Central memory CD8-positive, alpha-beta T cell (primary cell): ENCODE measurements around the gene PINK1.

Source experiments
- ATAC-seq: fragments of 150-1000 bp; cut with Tn5 transposase; replicated peaks from 2 replicates; pipeline ENCODE4 v1.10.0; 2022; ENCODE audit warnings: mild to moderate bottlenecking, moderate FRiP score, moderate number of reproducible peaks; ENCODE audit not compliant: poor library complexity, severe bottlenecking; ENCODE audit errors: extremely low read depth
- DNase-seq, 2 donors: peaks; one replicate each; pipeline ENCODE4 v3.0.0; 2021; ENCODE audit warnings: low spot score in 2 of 2
- H3K27ac Mint-ChIP-seq: one replicate; pipeline ENCODE4 v1.8.0; 2022; ENCODE audit warnings: low read depth, mild to moderate bottlenecking, moderate library complexity, mixed read lengths
- H3K27me3 Mint-ChIP-seq: one replicate; pipeline ENCODE4 v1.8.0; 2022; ENCODE audit warnings: mixed read lengths
- H3K36me3 Mint-ChIP-seq: one replicate; pipeline ENCODE4 v1.8.0; 2022; ENCODE audit warnings: mild to moderate bottlenecking, moderate library complexity, mixed read lengths; ENCODE audit not compliant: insufficient read depth
- H3K4me1 Mint-ChIP-seq: one replicate; pipeline ENCODE4 v1.8.0; 2022; ENCODE audit warnings: mixed read lengths
- H3K4me3 Mint-ChIP-seq: one replicate; pipeline ENCODE4 v1.8.0; 2022; ENCODE audit warnings: mild to moderate bottlenecking, moderate library complexity, mixed read lengths
- H3K9me3 Mint-ChIP-seq: one replicate; pipeline ENCODE4 v1.8.0; 2022; ENCODE audit warnings: mixed read lengths

PINK1 gene

DNA sequence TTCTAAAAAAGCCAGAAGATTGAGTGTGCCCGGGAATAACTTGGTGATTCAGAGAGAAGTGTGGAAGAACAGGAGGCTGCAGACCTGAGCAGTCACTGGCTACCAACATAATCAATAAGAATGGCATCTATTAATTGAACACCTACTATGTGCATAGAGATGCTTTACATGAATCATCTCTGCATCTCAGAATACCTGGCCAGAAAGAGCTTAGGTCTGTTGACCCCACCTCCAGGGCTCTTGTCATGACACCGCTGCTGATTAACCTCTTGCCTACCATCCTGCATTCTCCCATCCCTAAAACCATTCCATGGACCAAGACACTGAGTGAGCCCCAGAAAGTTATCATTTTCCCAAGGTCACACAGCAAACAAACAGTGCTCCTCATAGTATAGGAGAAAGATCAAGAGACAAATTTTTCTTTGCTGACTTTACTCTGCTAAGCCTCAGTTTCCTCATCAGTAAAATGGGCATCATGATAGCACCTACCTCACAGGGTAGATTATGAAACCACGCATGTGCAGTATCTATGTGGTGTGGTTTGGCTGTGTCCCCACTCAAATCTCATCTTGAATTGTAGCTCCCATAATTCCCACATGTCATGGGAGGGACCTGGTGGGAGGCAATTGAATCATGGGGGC is 16.3 kb upstream of the PINK1 start:
- Mint-ChIP-seq H3K4me3 (no peak overlapping the region), H3K27me3 (peaks cover 44% of the 10 kb centered on the region), H3K4me1 (no peaks in the 10 kb centered on the region), H3K9me3 (no peaks in the 10 kb centered on the region), H3K36me3 (no peaks in the 10 kb centered on the region), H3K27ac (no peak overlapping the region)
- DNase-seq (no peak), ATAC-seq (no peak)

DNA sequence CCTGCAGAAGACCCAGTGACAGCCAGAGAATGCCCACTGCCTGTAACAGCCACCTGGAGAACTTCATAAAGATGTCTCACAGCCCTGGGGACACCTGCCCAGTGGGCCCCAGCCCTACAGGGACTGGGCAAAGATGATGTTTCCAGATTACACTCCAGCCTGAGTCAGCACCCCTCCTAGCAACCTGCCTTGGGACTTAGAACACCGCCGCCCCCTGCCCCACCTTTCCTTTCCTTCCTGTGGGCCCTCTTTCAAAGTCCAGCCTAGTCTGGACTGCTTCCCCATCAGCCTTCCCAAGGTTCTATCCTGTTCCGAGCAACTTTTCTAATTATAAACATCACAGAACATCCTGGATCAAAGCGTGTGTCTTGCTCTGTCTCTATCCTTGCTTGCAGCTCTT is 14.7 kb upstream of the PINK1 start:
- DNase-seq (no peak), ATAC-seq (no peak)
- no peaks in the 10 kb centered on the region for H3K4me1 Mint-ChIP-seq
- H3K9me3 Mint-ChIP-seq = no peaks in the 10 kb centered on the region
- H3K27me3 Mint-ChIP-seq = peaks cover 34% of the 10 kb centered on the region
- no peak overlapping the region for H3K4me3 Mint-ChIP-seq
- no peak overlapping the region for H3K27ac Mint-ChIP-seq
- H3K36me3 Mint-ChIP-seq = no peaks in the 10 kb centered on the region

DNA sequence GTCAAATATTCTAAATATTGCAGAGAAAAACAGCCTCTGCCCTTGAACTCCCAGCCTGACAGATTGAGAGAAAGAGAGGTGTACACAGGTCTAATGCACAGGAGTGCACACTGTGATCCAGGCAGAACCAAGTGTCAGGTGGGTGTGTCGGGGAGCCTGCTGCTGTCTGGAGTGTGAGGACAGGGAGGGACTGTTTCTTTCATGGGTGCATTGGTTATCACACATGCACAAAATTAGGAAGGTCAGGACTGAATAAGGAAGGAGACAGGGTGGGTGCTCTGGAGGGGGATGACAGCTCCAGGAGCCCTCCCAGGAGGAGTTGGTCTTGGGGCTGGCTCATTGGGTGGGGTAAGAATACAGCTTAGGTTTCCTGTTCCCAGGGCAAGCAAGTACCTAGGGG is 13.3 kb upstream of the PINK1 start:
- Mint-ChIP-seq H3K27me3 (peaks cover 34% of the 10 kb centered on the region), H3K36me3 (no peaks in the 10 kb centered on the region), H3K4me1 (no peaks in the 10 kb centered on the region), H3K9me3 (no peaks in the 10 kb centered on the region), H3K4me3 (no peak overlapping the region), H3K27ac (no peak overlapping the region)
- no peak for DNase-seq
- no peak for ATAC-seq

DNA sequence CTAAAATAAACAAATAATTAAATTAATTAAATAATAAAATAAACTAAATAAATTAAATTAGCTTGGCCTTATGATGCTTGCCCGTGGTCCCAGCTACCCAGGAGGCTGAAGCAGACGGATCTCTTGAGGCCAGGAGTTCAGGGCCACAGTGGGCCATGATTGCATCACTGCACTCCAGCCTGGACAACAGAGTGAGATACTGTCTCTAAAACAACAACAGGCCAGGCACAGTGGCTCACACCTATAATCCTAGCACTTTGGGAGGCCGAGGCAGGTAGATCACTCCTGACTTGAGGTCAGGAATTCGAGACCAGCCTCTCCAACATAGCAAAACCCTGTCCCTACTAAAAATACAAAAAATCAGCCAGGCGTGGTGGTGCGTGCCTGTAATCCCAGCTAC is 12.2 kb upstream of the PINK1 start:
- no peak overlapping the region for H3K27ac Mint-ChIP-seq

DNA sequence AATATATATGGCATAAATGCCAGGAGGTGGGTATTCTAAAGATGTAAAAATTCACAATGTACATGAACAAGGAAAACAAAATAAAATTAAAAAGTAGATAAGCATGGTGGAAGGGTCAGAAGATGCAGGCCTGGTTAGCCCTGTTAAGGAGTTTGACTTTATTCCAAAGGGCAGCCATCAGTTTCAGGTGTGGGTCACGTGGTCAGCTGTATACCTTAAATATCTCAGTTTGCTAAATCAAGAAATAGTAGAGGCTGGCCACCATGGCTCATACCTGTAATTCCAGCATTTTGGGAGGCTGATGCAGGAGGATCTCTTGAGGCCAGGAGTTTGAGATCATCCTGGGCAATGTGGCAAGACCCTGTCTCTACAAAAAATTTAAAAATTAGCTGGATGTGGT is 8.5 kb upstream of the PINK1 start:
- H3K9me3 Mint-ChIP-seq = no peaks in the 10 kb centered on the region

More for the DNA sequence above, 12.2 kb upstream of the PINK1 start:
- DNase-seq (no peak), ATAC-seq (no peak)
- Mint-ChIP-seq H3K9me3 (no peaks in the 10 kb centered on the region), H3K27me3 (peaks cover 29% of the 10 kb centered on the region), H3K4me3 (no peak overlapping the region), H3K4me1 (no peaks in the 10 kb centered on the region), H3K36me3 (no peaks in the 10 kb centered on the region)

DNA sequence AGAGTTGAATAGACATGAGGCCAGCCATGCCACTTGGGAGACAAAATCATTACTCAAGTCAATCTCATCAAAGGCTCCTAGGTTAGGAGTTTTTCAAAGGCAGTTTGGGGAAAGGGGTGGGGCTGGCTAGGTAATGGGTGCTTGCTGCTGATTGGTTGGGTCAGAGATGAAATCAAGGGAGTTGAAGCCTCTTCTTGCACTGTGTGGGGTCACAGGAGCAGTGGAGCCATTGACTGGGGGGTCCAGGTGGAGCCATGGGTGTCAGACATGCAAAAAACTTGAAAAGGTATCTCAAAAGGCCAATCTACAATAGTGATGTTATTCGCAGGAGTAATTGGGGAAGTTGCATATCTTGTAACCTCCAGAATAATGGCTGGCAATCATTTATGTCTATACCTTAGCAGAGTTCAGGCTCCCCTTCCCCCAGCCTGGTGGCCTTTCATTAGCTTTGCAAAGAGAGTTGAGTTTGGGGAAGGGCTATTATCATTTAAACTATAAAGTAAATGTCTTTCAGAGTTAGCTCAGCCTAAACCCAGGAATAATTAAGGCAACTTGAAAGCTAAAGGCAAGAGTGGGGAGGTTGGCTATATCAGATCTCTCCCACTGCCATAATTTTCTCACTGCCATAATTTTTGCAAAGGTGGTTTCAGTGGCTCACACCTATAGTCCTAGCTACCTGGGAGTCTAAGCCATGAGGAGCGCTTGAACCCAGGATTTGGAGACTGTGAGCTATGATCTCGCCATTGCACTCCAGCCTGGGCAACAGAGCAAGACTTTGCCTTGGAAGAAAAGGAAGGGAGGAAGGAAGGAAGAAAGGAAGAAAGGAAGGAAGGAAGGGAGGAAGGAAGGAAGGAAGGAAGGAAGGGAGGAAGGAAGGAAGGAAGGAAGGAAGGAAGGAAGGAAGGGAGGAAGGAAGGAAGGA is 7.8 kb upstream of the PINK1 start:
- Mint-ChIP-seq H3K9me3 (no peaks in the 10 kb centered on the region), H3K4me1 (no peaks in the 10 kb centered on the region), H3K27ac (no peak overlapping the region), H3K36me3 (no peaks in the 10 kb centered on the region), H3K27me3 (no peaks in the 10 kb centered on the region), H3K4me3 (no peak overlapping the region)
- ATAC-seq = no peak
- DNase-seq = no peak

More for the DNA sequence above, 8.5 kb upstream of the PINK1 start:
- Mint-ChIP-seq H3K4me3 (no peak overlapping the region), H3K27me3 (peaks cover 6% of the 10 kb centered on the region), H3K36me3 (no peaks in the 10 kb centered on the region), H3K4me1 (no peaks in the 10 kb centered on the region), H3K27ac (no peak overlapping the region)
- no peak for ATAC-seq
- DNase-seq = no peak

DNA sequence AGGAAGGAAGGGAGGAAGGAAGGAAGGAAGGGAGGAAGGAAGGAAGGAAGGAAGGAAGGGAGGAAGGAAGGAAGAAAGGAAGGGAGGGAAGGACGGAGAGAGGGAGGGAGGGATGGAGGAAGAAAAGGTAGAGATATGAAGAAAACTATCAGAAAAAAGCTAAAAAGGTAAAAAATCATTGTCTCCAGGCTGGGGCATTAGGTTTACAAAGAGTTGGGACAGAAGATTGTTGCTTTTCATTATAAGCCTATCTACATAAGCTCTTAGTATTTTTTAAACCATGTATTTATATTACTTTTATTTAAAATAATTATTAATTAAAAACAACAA is 7.2 kb upstream of the PINK1 start:
- Mint-ChIP-seq H3K36me3 (no peaks in the 10 kb centered on the region), H3K9me3 (no peaks in the 10 kb centered on the region), H3K27ac (no peak overlapping the region), H3K4me1 (no peaks in the 10 kb centered on the region), H3K27me3 (no peaks in the 10 kb centered on the region), H3K4me3 (no peak overlapping the region)
- DNase-seq (no peak), ATAC-seq (no peak)

DNA sequence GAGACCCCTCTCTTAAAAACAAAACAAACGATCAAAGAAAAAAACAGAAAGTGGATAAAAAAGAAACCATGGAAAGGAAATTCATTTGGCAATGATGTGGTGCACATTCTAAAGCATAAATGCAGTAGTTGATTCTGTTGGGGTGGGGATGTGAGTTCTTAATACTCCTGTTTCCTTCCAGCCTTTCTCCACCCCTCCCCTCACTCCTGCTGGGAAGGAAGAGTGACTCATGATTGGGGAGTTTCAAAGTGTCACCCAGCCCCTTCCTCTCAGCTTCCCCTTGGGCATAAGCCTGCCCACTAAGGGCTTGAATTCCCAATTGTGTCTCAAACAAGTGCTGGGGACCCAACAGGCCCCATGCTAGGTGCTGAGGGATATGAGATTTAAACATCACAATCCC is 6.7 kb upstream of the PINK1 start:
- Mint-ChIP-seq H3K27me3 (no peaks in the 10 kb centered on the region), H3K4me1 (no peaks in the 10 kb centered on the region), H3K9me3 (no peaks in the 10 kb centered on the region), H3K36me3 (no peaks in the 10 kb centered on the region), H3K27ac (no peak overlapping the region), H3K4me3 (no peak overlapping the region)
- ATAC-seq (no peak), DNase-seq (no peak)

DNA sequence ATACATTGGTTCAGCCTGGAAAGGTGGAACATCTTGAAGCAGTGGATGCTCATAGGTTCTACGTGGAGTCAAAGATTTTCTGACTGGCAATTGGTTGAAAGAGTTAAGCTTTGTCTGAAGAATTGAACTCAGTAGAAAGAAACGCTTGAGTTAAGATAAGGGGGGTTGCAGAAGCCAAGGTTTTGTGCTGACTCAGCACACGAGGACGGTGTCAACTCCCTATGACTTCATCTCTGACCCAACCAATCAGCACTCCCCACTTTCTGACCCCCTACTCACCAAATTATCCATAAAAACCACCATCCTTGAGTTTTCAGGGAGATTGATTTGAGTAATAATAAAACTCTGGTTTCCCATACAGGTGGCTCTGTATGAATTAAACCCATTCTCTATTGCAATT is 2.5 kb upstream of the PINK1 start:
- H3K27me3 Mint-ChIP-seq = no peaks in the 10 kb centered on the region
- H3K4me3 Mint-ChIP-seq = no peak overlapping the region
- H3K9me3 Mint-ChIP-seq = no peaks in the 10 kb centered on the region
- no peak overlapping the region for H3K27ac Mint-ChIP-seq
- no peak for ATAC-seq
- H3K36me3 Mint-ChIP-seq = peaks cover 4% of the 10 kb centered on the region
- DNase-seq = no peak
- H3K4me1 Mint-ChIP-seq = peaks cover 12% of the 10 kb centered on the region

DNA sequence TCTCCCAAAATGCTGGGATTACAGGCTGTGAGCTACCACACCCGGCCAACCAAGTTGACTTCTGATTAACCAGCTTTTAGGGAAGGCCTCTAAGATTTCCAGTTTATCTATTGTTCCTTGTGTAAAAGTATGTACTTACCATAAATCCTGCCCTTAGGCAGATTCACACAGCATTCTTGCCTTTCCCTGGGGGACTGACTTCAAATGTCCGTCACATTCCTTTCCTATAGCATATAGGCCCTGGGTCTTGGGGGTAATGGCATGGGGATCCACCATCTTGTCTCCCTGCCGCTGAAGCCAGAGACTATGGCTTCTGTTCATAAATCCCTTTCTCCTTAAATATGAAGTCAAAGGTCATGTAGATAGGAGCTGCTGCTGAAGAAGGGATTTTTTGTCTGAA is 872 bp upstream of the PINK1 start:
- ATAC-seq = no peak
- DNase-seq = no peak
- peaks cover 9% of the 10 kb centered on the region for H3K36me3 Mint-ChIP-seq
- H3K4me3 Mint-ChIP-seq = peak overlapping the region; percentile 88
- no peaks in the 10 kb centered on the region for H3K9me3 Mint-ChIP-seq
- H3K27me3 Mint-ChIP-seq = no peaks in the 10 kb centered on the region
- peaks cover 18% of the 10 kb centered on the region for H3K4me1 Mint-ChIP-seq
- no peak overlapping the region for H3K27ac Mint-ChIP-seq

DNA sequence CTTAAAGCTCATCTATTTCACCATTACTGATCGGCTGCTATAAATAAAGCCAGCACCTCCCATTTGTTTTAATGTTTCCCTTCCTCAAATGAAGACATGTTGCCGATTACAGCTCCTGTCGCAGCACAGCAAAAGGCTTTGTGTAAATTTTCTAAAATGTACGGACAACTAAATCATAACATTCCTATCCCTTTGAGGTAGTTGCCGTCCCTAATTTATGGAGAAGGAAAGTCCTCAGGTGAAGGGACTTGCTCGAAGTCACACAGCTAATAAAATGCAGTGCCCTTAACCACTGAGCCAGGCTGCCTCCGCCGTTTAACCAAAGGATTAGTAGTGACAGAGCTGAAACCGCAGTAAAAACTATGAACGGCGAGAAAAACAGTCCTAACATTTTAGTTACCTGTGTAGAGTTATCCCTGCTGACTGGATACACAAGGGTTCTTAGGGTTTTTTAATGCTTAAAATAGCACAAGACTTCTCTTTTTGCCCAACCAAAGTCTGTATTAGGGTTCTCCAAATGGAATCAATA is 871 bp downstream of the PINK1 start:
- Mint-ChIP-seq H3K4me3 (peak overlapping the region; percentile 88), H3K27ac (peak overlapping the region; percentile 61), H3K27me3 (no peaks in the 10 kb centered on the region), H3K36me3 (peaks cover 12% of the 10 kb centered on the region), H3K4me1 (peaks cover 21% of the 10 kb centered on the region), H3K9me3 (no peaks in the 10 kb centered on the region)
- no peak for DNase-seq
- peak; percentile 10 for ATAC-seq

DNA sequence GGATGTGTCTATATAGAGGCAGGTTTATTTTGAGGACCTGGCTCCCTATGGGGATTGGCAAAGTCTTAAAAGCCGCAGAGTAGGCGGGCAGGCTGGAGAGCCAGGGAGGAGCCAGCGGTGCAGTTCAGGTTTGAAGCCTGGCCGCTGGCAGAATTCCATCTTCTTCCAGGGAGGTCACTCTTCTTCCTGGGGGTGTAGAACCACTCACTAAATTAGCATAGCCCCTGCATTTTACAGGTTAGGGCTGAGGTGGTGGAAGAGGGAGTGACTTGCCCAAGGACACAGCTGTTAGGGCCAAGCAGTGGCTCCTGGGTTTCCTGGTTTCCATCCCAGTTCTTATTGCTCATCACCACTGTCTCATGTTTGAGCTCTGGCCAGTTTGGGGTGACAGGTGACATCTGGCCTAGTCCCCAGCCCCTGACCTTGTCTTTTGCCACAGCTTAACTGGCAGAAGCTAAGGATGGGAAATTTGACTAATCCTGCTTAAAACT is 1.4 kb downstream of the PINK1 start:
- Mint-ChIP-seq H3K9me3 (no peaks in the 10 kb centered on the region), H3K4me1 (peaks cover 23% of the 10 kb centered on the region), H3K27me3 (no peaks in the 10 kb centered on the region), H3K27ac (peak overlapping the region; percentile 61), H3K36me3 (peaks cover 12% of the 10 kb centered on the region), H3K4me3 (peak overlapping the region; percentile 88)
- DNase-seq (no peak), ATAC-seq (peak; percentile 30)
